ENCODE results near the gene TAF1C.
A peak's percentile ranks its signal among the peaks of the same experiment; 100 is the strongest.

Gene TAF1C

DNA sequence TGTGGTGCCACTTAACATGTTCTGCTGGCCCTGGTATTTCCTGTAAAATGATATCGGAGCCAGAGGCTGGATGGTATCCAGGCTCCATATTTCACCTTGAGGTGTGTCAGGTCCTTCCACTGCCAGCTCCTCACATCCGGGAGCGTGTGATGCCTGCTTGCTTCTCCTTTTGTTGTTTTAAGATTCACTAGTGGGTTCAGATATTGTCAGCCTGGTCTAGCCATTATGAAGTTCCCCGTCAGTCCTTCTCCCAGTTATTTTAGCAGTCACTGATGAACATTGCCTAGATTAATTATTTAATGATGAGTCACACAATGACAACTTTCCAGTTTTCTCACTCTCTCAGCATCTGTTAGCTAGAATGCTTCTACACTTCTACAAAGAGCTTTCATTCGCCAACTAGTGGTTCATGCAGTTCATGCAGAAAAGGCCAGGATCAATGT, 30.5 kb downstream of the TAF1C start:
- DNase-seq (ENCODE audit: low read depth), result no peak

DNA sequence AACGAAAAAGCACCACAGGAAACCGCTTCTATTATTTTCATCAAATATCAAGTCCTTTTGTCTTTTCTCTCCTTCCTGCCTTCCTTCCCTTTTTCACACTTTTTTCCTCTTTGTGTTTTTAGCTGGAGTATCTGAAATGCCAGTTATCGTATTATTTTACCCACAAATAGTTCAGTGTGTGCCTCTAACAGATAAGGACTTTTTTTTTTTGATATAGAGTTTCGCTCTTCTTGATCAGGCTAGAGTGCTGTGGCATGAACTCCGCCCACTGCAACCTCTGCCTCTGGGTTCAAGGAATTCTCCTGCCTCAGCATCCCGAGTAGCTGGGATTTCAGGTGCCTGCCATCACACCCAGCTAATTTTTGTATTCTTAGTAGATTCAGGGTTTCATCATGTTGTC, 31.1 kb downstream of the TAF1C start:
- DNase-seq (ENCODE audit: low read depth), result no peak

- DNase-seq (ENCODE audit: low read depth), result no peak
Measured at GRCh38 chr16:84155226-84155625, 31.6 kb downstream of the TAF1C start.

GRCh38 chr16:84153660-84154214, 33.1 kb downstream of the TAF1C start:
- DNase-seq (ENCODE audit: low read depth), result no peak

DNA sequence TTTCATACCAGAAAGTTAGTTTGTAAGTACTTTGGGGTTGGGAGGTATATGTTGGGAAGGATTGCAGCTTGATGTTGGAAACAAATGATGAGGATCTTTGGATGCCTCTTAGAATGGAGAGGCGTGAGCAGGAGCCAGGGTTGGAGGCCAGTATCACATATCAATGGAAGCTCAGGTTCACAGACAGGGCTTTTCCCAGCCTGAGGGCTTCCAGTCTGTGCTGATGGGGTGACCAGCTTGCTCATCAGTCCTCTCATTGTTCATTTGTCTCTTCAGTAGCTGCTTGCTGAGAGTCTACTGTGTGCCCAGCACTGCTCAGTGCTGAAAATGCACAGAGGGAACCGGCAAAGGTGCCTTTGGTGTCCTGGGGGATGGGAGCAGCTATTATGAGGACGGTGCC, 35.9 kb downstream of the TAF1C start:
- no peak for DNase-seq (ENCODE audit: low read depth)

- DNase-seq (ENCODE audit: low read depth), result peak; percentile 91
Measured at GRCh38 chr16:84144859-84145639, 41.8 kb downstream of the TAF1C start, which contains the start of the genes DNAAF1 and HSDL1. TSS of gene DNAAF1 (plus strand) at chr16:84145308. CDS start at chr16:84145441, 133 bp downstream. TSS of gene HSDL1 (minus strand) at chr16:84145177. CDS start at chr16:84131321, 13,856 bp downstream.

GRCh38 chr16:84144209-84144858, 42.5 kb downstream of the TAF1C start:
- DNase-seq (ENCODE audit: low read depth), result peak; percentile 32

GRCh38 chr16:84143784-84144199, 43.1 kb downstream of the TAF1C start:
- DNase-seq (ENCODE audit: low read depth), result no peak

GRCh38 chr16:84143081-84143480, 43.8 kb downstream of the TAF1C start:
- DNase-seq (ENCODE audit: low read depth), result no peak

DNA sequence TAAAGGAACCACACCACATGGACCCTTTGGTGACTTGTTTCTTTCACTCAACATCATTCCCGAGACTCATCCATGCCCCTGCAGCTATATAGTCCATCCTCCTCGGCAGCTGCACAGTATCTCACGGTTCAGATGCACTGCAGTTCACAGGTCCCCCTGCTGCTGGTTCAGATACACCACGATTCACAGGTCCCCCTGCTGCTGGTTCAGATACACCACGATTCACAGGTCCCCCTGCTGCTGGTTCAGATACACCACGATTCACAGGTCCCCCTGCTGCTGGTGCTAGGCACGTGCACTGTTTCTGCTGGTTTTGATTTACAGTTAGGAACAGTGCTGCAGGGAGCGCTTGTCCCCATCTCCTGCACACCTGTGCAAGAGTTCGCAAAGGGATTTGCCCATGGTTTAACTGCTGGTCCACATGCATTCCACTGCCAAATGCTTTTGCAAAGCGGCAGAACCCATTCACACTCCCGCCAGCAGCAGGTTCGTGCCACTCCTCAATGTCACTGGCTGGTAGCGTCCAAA, 45.6 kb downstream of the TAF1C start:
- no peak for DNase-seq (ENCODE audit: low read depth)

DNA sequence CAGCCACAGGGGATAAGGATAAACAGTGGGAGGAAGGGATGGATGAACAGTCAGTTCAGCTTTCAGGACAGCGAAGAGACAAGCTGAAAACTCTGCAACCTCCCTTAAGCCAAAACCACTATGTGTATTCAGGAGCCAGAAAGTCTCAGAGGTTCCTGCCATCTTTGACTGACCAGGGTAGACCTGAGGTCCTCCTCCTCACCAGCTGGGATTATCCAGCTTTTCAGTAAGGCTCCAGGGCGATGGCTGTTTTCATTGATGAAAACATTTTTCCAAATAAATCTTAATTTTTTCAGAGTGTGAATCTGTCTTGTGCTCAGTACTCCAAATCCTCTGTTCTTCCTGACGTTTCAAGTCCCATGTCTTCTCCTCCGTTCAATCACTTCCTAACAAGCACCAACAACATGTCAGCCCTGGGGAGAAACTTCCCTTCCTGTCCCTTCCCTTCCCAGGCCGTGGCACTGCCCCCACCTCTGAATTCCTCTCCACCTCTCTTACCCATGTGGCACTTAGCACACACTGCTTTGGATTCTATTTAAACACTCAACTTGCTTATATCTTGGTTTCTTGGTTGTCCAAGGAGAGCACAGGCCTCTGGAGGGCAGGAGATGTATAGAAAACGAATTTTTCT, 47.1 kb downstream of the TAF1C start:
- no peak for DNase-seq (ENCODE audit: low read depth)

- no peak for DNase-seq (ENCODE audit: low read depth)
Measured at GRCh38 chr16:84138824-84139627, 47.8 kb downstream of the TAF1C start.

DNA sequence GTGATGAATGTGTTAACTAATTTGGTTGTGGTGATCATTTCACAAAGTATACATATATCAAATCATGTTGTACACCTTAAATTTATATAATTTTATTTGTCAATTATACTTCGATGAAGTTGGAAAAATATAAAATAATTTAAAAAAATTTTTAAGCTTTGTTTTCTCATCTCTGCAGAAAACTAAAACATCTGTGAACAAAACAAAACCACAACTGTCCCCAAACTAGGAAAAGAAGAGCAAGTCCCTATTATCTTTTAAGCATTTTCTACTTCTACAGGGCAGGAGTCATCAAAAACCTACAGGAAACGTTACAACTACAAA, 48.4 kb downstream of the TAF1C start:
- no peak for DNase-seq (ENCODE audit: low read depth)

DNA sequence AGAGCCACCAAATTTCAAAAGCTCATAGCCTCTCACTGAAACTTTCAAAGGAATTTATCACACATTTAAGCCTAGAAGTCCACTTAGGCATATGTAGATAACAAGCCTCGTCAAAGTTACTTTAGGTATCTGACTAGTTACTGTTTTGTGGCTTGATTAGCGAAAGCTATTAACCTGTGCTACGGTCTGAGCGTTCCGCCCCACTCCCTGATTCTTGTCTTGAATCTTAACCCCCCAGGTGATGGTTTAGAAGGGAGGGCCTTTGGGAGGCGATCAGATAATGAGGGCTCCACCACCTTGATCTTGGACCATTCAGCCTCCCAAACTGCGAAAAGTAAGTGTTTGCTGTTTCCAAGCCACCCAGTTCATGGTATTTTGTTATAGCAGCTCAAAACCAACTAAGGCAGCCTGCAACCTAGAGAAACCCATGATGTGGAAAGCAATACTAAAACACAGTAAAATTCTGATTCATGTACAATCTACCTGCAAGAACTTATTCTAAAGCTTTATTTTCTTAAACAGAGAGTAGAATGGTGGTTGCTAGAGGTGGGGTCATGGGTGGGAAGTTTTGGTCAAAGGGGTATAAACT, 49.0 kb downstream of the TAF1C start:
- DNase-seq (ENCODE audit: low read depth), result no peak

DNA sequence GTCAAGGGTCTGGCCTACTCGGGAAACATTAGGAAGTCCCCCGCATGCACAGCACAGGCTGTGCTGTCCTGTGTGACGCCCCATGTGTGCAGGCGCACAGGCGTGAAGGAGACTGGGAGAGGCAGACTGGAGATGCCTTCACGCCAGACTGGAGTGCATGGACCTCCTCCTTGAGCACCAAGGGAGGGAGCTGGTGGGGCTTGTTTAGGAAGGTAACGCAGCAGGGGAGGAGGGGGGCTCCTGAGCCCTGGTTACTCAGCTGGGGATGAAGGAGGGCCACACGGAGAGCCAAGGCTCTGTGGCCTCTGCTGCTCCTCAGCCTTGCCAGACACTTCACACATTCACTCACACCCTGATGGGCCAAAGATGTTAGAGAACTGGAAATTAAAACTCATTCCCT, 49.6 kb downstream of the TAF1C start:
- DNase-seq (ENCODE audit: low read depth), result no peak

- DNase-seq (ENCODE audit: low read depth), result no peak
Measured at GRCh38 chr16:84136331-84137125, 50.3 kb downstream of the TAF1C start.

DNA sequence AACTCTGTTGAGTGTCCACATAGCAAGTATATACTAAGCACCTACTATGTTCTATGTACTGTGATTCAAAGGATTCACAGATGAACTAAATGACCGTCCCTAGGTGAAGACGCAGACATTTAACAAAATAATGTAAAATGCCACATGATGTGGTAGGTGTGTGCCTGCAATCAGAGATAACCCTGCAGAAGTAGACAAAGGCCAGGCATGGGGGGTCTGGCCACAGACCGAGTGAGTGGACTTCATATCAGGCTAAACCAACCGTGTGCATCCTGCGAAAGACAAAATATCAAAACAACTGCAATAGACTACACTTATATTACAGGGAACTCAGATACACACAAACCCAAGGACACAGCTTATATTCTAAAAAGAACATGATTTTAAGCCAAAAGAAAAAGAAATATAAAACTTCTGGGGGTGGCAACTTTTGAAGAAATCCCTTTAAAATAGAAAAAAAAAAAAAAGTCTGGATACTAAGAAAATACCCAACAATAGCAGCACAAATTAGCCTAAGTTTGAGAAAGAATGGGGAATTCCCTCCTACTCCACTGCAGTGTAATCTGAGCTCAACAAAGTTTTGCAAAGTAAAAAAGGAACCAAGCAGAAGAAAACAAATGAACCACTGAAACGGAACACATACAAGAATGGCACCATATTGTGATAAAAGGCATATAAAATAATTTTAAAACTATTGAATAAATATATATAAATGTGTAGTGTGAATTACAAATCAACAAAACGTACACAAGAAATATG, 54.2 kb downstream of the TAF1C start:
- no peak for DNase-seq (ENCODE audit: low read depth)

DNA sequence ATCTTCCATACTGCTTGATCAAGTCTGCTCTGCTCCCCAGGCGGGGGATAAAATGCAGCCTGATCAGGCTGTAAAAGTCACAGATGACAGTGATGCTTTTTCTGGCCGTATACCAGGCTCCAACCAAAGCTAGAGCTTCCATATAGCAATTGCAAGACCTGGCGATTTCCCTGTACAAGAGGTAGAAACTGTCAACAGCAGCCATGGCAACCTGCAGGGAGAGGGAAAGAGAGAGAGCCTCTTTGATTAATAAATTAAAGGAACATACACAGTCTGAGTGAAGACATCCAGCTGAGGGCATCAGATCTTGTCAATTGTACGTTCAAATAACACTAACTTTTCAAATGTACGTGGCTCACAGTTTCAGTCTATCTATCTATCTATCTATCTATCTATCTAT, 55.7 kb downstream of the TAF1C start:
- no peak for DNase-seq (ENCODE audit: low read depth)

All from T follicular helper cell (primary cell).